Measurements from ENCODE around the gene LST1.

Gene LST1

GRCh38 chr6:31544676-31545075, 41.4 kb upstream of the LST1 start:
- H3K4me3 ChIP-seq (ENCODE audit: low read depth, low read length): no peak overlapping the region
- TF ChIP-seq, protein P1, sequence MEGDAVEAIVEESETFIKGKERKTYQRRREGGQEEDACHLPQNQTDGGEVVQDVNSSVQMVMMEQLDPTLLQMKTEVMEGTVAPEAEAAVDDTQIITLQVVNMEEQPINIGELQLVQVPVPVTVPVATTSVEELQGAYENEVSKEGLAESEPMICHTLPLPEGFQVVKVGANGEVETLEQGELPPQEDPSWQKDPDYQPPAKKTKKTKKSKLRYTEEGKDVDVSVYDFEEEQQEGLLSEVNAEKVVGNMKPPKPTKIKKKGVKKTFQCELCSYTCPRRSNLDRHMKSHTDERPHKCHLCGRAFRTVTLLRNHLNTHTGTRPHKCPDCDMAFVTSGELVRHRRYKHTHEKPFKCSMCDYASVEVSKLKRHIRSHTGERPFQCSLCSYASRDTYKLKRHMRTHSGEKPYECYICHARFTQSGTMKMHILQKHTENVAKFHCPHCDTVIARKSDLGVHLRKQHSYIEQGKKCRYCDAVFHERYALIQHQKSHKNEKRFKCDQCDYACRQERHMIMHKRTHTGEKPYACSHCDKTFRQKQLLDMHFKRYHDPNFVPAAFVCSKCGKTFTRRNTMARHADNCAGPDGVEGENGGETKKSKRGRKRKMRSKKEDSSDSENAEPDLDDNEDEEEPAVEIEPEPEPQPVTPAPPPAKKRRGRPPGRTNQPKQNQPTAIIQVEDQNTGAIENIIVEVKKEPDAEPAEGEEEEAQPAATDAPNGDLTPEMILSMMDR (IDR thresholded peaks at IDR 0.05; ENCODE audit: insufficient read depth, low read depth, low read length, missing control alignments): no peak
- no peak for DNase-seq (ENCODE audit: low read depth)

- no peak for DNase-seq (ENCODE audit: low read depth)
- TF ChIP-seq, protein P1 (IDR thresholded peaks at IDR 0.05; ENCODE audit: insufficient read depth, low read depth, low read length, missing control alignments): no peak
Measured at GRCh38 chr6:31545291-31545690, 40.8 kb upstream of the LST1 start.

DNA sequence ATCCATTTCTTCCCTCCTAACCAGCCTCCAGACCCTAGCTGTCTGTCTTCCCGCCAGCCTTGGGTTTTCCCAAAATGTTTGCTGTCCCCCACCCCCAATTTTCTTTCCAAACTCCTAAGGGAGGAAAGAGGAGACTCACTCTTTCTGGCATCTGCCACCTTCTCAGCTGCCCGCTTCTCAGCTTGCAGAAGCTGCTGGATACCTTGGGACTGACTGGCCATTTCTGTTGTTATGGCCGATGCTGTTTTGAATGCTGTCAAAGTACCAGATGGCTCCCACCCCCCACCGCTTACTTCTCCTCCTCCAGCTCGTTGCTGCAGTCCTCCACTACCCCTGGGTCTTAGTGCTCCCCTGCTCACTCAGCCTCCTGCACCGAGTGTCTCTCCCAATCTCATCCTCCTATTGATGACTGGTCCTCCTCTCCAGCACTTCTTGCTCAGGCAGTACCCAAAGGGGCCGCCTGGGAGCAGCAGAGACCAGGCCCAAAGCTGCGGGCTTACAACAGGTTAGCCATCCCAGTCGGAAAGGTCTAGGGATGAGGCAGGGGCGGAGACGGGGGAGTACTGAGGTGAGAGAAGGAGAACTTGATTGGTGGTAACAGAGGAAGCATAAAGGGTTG, 39.6 kb upstream of the LST1 start, which contains the start of gene ATP6V1G2:
TSS of gene ATP6V1G2 (minus strand) at position 270 of the 619 bp plus-strand sequence. CDS start at position 221, 49 bp downstream.
- peak; percentile 93 for DNase-seq (ENCODE audit: low read depth)
- TF ChIP-seq, protein P1 (IDR thresholded peaks at IDR 0.05; ENCODE audit: insufficient read depth, low read depth, low read length, missing control alignments): peak; percentile 98
- H3K4me3 ChIP-seq (ENCODE audit: low read depth, low read length): peak within 1 kb of the TSS; percentile 54

More at GRCh38 chr6:31545291-31545690, 40.8 kb upstream of the LST1 start:
- no peak overlapping the region for H3K4me3 ChIP-seq (ENCODE audit: low read depth, low read length)

DNA sequence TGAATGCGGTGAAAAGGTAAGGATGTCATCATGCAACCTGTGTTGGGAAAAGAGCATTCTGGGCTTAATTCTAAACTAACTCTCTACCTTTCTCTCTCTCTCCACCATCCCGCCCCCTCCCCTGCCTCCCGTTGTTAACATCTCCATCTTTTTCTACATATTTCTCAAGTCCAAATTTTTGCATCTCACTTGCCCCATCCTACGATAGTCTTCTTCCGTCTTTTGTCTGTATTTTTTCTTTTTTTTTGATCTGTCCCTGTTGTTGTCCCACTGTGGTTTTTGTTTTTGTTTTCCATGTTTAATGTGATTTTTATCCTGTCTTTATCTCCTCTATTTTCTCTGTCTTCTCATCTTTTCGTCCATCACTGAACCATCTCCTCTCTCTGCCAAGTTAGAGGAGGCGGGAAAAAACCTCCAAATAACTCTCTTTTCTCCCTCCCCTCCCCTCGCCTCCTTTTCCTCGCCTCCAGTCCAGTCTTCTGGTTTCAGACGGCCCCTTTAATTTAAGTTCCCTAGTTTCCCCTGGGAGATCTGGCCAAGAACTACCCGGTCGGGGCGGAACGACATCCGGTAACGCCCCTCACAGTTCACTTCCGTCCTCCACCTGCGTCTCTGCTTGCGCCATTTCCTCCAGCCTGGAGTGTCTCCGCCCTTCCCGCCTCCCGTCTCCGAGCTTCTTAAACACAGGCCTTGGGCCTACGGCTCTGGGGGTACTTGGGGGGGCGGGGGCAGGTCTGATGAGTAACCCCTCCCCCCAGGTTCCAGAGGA, 38.9 kb upstream of the LST1 start, which contains the start of gene NFKBIL1:
TSS of gene NFKBIL1 (plus strand) at position 651 of the 769 bp plus-strand sequence. CDS start at position 738, 87 bp downstream.
- TF ChIP-seq, protein P1 (IDR thresholded peaks at IDR 0.05; ENCODE audit: insufficient read depth, low read depth, low read length, missing control alignments): no peak
- H3K4me3 ChIP-seq (ENCODE audit: low read depth, low read length): peak within 1 kb of the TSS; percentile 54
- peak; percentile 98 for DNase-seq (ENCODE audit: low read depth)

GRCh38 chr6:31547727-31548543, 38.1 kb upstream of the LST1 start:
- H3K4me3 ChIP-seq (ENCODE audit: low read depth, low read length): peak overlapping the region; percentile 54
- DNase-seq (ENCODE audit: low read depth): no peak
- TF ChIP-seq, protein P1 (IDR thresholded peaks at IDR 0.05; ENCODE audit: insufficient read depth, low read depth, low read length, missing control alignments): no peak

GRCh38 chr6:31548544-31548873, 37.6 kb upstream of the LST1 start:
- no peak overlapping the region for H3K4me3 ChIP-seq (ENCODE audit: low read depth, low read length)
- DNase-seq (ENCODE audit: low read depth): no peak

More at GRCh38 chr6:31548544-31548873, 37.6 kb upstream of the LST1 start:
- TF ChIP-seq, protein P1 (IDR thresholded peaks at IDR 0.05; ENCODE audit: insufficient read depth, low read depth, low read length, missing control alignments): no peak

Measured in GM12865 (cell line).